ENCODE measurements around the gene PPIP5K2. TPM values are rescaled to one million over a fixed set of nuclear protein-coding genes. Genes with fewer than 3 reads are reported as not detected.
"Not testable (repeated sequence)": the region's sequence is repeated elsewhere in the genome, so short reads cannot be mapped to it uniquely, and the experiment has no call there.

Gene PPIP5K2
- total RNA-seq, 1 donor from 2014 or later: 50.9 TPM

DNA sequence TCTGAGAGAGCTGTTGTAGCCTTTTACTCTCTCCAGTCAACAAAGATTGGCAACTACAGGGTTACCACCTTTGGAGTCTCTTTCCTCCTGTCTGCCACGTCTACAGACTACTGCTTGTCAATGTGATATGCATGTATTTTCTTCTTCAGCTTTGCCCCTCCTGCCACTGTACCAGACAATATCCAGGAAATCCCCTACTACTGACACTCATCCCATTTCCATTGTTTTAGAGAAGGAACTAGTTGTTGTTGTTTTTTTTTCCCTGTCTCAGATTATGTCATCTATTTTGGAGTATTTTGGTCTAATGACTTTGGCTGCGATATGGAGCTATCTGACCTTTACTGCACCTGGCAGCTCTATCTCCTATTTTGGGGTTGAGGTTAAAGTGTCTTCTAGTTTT is 88.4 kb downstream of the PPIP5K2 start:
- no peak for DNase-seq

DNA sequence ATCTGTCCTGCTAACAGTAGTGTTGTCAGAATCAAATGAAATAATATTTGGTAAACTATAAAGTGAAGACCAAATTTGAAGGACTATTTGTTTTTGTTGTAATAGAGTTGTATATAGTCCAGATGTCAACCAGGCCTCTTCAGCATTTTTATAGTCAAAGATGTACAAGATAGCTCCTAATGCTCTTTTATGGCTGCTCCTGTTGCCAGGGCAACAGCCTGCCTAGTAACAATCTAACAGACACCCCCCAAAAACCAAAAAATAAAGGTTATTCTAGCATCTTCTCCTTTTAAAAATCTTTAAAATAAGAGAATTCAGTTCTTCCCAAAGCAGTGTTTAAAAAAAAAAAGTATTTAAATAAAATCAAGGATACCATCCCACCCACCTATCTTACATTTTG is 89.0 kb downstream of the PPIP5K2 start:
- DNase-seq: no peak

DNA sequence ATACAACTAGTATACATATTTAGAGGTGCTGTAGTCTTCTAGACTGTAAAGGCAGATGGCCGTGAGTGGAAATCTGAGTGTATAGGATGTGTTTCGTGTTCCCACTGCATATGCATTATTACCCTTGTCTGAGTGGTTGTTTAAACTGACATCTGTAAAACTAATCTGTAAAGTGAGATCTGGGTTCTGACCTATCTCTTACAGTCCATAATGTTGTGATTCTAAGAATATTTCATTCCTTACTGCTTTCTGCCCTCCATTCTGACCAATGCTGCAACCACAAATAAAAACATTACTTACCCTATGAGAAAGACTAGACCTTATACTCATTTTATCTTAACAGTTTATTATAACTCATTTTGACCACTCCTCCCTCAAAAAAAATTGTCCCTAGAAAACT is 90.9 kb downstream of the PPIP5K2 start:
- DNase-seq: no peak

DNA sequence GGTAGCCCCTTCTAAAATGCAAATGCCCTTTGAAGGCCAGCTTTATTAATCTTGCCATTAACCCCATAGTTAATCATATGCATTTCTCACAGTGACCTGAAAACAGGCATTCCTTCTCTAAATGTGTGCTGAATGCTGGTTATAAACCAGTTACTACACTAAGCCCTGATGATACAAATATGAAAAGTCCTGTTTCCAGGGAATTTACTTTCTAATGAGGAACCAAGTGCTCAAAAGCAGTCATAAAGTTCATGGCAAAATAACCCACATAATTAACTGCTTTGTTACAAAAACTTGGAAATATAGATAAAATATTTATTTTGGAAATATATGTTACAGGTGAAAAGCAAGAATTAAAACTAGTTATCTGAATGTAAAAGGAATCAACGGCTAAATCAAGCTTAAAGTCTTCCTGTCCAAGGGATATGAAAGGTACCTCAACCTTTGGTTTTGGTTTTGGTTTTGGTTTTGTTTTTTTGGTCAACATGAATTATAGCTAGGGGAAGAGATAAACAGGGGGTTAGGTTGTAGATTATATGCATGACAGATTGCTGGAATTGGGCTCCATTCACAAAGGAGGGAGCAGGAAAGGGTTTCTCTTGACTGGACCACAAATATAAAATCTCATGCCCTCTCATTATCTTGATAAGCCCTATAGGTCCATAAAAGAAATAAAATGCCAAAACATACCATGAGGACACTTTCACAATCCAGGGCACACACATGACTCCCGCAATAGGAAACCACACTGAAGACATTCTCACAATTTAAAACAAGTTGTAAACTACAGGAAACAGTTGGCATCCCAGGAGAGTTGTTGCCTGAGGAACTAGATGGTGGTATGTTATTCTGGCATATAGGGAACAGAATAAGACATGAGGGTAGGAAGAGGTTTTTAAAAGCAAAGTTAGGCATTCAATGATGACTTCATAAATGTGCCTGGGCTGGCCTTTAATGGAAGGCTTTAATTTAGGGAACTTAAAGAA is 91.8 kb downstream of the PPIP5K2 start:
- no peak for DNase-seq

DNA sequence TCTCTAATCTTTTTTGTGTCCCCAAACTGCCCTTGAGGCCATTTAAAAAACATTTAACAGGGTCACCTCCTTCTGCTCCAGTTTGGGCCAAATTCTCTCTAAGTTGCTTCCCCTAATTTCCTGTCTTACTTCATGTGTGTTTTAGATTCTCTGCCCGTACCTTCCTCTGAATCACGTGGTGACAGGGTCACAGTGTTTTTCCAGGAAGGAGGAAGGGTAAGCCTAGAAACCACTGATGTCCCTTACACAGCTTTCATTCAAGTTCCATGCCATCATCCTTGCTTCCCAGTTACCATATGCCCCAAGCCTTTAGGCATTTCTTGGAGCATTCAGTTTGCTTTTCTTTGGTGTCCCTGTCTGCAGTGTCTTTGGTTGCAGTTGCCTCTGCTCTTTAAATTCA is 96.0 kb downstream of the PPIP5K2 start:
- no peak for DNase-seq

DNA sequence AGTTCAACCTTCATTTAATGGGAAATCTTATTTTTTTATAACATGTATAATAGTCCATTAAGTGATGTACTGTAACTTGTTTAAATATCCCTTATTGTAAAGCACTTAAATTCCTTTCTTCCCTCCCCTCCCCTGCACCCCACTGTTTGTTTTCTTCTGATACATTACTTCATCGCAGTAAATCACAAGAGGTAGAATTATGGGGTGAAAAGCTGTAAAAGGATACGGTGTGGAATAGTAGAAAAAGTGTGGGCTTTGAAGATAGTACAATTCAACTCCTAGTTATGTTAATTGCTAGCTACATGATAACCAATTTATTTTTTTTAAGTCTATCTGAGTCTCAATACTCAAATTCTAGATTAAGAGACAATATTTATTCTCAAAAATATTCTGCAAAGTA is 96.6 kb downstream of the PPIP5K2 start:
- DNase-seq: no peak

DNA sequence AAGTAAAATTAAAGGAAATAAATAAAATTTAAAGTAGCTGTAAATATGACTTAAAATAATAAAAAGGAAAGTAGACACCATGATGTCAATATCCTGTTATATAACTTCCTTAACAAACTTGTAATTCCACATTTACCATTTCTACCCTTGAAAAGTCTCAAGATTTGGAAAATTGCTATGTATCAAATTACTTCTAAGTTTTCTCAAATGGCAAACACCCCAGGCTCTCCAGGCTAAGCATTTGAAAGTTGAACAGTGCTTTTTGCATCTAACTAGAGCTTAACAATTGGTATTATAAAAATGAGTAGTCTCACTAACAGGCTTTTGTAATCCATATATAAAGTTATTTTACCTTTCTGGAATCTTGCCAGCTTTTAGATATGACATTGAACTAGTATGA is 97.0 kb downstream of the PPIP5K2 start:
- DNase-seq: no peak

DNA sequence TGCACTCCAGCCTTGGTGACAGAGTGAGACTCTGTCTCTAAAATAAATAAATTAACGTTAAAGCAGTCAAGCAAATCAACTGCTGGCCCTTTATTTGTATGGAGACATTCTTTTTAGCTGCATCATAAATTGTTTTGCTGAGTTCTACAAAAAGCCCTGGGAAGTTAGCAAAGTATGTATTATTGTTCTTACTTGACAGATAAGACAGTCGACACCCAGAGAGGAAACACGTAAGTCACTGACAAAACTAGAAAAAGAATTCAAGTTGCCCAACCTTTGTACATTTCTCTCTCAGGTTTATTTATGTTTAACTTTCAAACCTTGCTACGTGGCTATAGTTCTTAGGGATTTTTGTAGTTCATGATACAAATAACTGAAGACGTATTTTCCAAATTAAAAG is 98.1 kb downstream of the PPIP5K2 start:
- DNase-seq: no peak

DNA sequence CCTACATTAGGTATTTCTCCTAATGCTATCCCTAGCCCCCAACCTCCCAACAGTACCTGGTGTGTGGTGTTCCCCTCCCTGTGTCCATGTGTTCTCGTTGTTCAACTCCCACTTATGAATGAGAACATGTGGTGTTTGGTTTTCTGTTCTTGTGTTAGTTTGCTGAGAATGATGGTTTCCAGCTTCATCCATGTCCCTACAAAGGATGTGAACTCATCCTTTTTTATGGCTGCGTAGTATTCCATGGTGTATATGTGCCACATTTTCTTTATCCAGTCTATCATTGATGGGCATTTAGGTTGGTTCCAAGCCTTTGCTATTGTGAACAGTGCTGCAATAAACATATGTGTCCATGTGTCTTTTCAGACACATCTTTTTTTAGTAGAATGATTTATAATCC is 99.0 kb downstream of the PPIP5K2 start:
- DNase-seq: not testable (repeated sequence)

DNA sequence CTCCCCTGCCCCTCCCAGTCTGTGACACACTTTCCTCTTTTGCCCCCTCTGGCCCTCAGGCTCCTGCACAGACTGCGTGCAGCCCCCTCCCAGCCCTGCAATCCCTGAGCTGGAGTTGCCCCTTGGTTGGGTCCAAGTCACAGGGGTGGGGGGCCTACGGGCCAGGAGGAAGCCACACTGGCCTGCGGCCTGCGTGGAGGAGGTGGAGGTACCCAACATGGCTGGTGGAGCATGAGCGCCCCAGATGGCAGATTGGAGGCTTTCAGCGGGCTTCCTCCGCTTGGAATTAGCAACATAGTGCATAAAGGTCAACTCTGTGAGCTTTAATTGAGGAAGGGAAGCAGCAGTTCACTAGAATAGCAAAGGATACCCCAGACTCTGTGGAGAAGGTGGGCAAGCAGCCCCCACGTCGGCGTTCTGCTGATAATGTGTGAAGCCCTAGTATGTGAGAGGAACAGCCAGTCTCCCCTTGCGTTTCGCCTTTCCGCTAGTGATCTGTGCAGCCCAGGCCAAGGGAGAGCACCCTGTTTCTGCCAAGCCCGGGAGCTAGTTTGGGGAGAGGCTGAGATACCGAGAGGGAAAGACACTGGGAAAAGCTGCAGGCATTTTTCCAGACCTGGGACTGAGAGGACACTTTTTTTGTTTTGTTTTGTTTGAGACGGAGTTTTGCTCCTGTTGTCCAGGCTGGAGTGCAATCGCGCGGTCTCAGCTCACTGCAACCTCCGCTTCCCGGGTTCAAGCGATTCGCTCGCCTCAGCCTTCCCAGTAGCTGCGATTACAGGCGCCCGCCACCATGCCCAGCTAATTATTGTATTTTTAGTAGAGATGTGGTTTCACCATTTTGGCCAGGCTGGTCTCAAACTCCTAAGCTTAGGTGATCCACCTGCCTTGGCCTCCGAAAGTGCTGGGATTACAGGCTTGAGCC is 103.2 kb downstream of the PPIP5K2 start:
- DNase-seq: no peak

DNA sequence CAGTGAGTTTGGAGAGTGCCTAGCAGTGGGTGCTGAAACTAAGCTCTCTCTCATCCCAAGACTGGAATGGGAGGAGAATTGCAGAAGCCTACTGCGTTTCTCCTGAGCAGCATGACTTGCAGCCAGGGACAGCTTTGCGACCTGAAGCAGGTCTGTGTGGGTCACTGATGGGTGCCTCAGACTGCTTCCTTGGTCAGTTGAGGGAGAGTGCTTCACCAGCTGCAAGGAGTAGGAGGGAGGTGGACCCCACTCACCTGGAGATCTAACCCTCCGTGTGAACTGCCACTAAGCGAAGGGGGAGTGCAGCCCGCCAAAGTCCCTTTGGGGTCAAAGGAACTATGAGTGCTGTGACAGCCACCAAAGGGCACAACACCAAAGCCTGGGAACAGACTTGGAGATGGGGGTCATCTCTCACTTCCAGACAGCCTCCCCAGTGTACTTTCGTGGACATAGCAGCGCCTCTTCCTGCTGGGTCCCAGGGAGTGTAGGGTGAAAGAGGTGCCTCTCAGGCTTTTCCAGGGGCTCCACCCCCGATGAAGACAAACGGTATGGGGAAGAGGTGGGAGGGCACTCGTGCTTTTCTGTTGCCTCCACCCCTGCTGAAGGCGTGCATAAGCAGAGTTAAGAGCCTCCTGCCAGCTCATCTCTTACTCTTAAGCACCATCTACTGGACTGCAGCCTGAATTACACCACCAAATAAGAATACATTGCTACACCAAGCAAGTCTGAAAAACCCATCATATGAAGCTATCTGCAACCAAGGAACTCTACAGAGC is 104.2 kb downstream of the PPIP5K2 start:
- DNase-seq: peak; percentile 5

DNA sequence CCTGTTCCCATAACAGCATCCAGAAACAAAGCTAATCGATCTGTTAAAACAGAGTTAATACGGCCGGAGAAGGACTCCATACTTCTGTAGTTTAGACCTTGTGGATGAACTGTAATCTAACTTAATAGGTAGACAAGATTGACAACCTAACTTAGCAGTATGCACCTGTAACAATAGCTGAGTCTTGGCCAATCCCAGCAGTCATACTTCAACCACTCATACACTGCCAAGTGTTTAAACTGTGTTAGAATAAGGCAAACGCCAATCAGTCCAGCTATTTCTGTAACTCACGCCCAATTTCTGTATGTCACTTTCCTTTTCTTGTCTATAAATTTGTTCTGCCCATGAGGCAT is 104.8 kb downstream of the PPIP5K2 start:
- no peak for DNase-seq

DNA sequence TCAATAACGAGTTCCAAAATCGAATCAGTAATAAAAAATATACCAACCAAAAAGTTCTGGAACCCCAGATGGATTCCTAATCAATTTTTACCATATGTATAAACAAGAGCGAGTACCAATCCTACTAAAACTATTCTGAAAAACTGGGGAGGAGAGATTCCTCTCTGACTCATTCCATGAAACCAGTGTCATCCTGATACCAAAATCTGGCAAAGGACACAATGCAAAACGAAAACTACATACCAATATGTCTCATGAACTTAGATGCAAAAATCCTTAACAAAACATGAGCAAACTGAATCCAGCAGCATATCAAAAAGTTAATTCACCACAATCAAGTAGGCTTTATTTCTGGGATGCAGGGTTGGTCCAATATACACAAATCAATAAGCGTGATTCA is 108.0 kb downstream of the PPIP5K2 start:
- DNase-seq: no peak

DNA sequence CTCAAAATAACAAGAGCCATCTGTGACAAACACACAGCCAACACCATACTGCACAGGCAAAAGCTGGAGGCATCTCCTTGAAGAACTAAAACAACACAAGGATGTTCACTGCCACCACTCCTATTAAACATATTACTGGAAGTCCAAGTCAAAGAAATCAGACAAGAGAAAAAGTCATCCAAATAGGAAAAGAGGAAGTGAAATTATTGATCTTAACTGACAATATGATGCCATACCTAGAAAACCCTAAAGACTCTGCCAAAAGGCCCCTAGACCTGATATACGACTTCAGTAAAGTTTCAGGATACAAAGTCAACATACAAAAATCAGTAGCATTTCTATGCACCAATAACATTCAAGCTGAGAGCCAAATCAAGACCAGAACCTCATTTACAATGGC is 108.5 kb downstream of the PPIP5K2 start:
- DNase-seq: no peak

DNA sequence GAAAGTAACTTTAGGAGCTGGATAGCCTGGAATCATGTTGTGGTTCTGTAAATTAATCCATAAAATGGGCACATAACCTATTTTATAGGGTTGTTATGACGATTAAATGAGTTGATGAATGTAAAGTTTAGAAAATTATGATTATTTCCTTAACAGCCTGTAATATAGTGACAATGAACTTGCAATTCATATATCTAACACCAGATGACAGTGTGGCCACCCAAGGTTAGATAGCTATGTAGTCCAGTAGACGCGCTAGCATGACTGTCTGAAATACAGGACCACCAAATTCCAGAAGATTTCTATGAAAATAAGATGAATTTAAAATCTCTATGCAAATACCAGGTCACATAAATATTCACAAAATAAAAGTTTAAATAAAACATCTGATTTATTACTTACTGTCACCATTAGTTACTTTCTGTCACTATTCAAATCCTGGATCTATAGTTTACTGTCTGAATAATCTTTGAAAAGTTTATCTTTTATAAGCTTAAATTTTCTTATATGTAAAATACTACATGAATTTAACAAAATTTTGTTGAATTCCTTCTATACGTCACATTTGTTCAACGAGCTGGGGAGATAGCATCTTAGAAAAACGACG is 112.4 kb downstream of the PPIP5K2 start:
- DNase-seq: no peak

DNA sequence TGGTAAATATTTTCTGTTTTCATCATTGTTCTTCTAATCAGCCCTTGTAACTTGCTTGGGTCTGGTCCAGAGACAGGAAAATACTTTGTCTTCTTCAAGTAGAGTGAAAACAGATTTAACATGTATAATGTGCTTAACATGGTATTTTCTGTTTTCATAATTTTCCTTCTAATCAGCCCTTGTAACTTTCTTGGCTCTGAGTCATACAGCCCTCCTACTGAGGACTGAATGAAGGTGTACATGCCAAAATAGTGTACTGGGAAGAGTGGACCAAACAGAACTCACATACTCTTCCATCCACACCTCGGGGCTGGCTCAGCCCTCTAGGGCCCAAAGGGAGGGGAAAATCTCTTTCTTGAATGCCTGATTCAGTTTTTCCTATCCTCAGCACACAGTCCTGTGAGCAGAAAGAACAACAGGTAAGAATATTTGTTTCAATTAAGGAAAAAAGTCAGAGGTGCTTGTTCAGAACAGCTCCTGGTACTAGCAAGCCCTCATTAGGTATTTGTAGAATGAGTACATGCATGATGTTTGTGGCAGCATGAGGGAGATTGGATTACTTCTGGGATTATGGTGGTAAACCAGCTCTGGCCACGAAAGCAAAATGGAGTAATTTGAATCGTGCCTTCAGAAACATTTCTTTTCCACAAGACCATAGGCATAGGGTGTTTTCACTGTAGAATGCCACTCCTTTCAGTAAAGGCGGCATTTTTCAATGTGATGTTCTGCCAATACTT is 114.3 kb downstream of the PPIP5K2 start:
- DNase-seq: no peak

DNA sequence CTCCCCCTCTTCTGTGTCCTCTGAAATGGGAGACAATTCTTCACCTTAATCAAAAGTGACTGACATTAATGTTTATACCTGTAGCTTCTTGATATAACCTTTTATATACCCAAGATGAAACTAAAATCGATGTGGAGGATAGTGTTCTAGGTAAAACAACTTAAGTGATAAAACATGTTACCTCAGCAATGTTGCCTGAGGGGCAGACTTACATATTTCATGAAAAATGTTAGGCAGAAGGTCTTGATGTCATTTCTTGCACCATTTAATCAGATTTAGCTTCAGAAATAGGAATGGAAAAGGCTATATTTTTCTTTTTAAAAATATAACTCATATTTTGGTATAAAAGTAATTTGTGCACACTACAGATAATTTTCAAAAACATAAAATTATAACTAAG is 115.8 kb downstream of the PPIP5K2 start:
- DNase-seq: no peak

DNA sequence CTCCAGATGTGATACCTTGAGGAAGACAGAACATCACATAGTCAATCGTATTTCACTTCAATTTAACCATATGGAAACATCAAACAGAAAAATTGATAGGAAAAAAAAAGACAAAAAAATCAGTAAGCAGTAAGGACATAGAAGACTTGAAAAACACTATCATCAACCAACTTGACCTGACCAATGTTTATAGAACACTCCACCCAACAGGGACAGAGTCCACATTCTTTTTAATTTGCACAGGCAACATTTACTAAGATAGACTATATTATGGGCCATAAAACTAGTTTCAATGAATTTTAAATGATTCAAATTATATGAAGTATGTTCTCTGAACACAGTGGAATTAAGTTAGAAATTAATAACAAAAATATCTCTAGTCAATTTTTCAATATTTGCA is 117.7 kb downstream of the PPIP5K2 start:
- DNase-seq: no peak

DNA sequence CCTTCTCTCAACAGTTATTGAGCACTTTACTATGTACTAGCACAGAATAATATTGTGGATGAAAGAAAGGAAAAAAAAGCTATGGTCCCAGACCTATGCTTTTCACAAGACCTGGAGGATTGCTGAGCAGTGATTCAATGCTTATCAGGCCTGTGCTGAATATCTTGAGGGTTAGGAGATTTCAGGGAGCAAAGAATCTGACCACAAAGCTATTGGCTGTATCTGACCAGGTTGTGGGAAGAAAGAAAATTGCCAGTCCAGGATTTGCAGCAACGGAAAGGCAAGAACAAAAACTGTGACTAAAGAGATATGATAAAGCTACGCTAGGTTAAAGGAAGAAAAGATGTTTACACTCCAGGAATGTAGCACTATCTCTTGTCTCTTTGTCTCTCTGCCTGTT is 123.6 kb downstream of the PPIP5K2 start:
- no peak for DNase-seq

DNA sequence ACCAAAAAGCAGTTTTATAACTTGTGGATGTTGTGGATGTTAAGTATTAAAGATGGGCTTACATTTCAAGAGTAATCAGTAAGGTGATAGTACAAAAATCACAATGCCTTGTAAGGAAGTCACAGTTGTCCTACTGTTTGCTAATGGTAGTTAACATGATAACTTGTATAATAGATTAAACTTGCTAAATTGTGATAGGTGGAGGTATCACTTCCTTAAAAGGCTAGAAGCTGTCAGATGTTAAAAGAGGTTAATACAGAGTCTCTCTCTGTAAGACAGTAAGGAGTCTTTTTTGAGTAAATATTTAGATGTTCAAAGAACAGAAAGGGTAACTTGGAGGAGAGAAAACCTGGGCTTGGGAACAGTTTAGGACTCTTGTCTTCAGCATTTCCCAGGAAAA is 124.3 kb downstream of the PPIP5K2 start:
- no peak for DNase-seq

DNA sequence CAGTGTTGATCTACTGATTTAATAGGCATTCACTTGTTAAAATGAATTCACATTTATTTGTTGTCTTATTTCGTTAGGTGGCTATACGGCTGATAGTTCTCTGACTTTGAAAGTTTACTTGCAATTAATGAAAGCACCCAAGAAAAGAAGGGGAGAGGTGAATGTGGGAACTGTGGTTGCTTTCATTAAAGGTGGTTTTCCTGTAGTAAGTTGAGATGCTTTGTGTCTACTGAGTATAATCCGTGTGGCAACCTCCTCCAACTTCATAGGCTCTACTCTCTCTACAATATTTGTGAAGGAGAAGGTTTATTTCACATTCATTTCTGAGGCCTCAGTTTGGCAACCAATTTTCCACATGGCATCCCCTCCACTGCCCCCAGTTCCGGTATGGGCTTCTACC is 125.7 kb downstream of the PPIP5K2 start:
- DNase-seq: no peak

Measured in skin of body (tissue), 2 donors.